Endothelial cell of umbilical vein (primary cell): ENCODE results near the gene CPO.

ENCODE experiments used
- EZH2 ChIP-seq: IDR thresholded peaks from 2 replicates; pipeline ENCODE4 v1.6.1; 2012; ENCODE audit warnings: borderline replicate concordance, low read depth, mild to moderate bottlenecking, moderate library complexity, low read length, inconsistent platforms; ENCODE audit not compliant: severe bottlenecking
- FOS ChIP-seq: IDR thresholded peaks from 2 replicates; pipeline ENCODE4 v1.6.1; 2011; ENCODE audit warnings: mild to moderate bottlenecking, low read length, moderate library complexity, borderline replicate concordance; ENCODE audit not compliant: insufficient read depth
- GATA2 ChIP-seq: IDR thresholded peaks from 2 replicates; pipeline ENCODE4 v1.7.0; 2011; ENCODE audit warnings: low read depth, mild to moderate bottlenecking, moderate library complexity, mixed read lengths, low read length; ENCODE audit not compliant: insufficient read length, insufficient read depth
- JUN ChIP-seq: IDR thresholded peaks from 2 replicates; pipeline ENCODE4 v1.6.1; 2011; ENCODE audit warnings: borderline replicate concordance, low read depth; ENCODE audit not compliant: insufficient read length, insufficient read depth
- MAX ChIP-seq: IDR thresholded peaks from 2 replicates; pipeline ENCODE4 v1.6.1; 2011; ENCODE audit not compliant: insufficient read depth, insufficient read length
- MYC ChIP-seq: IDR thresholded peaks from one replicate; pipeline ENCODE4 v1.6.1; 2011; ENCODE audit warnings: mild to moderate bottlenecking, low read depth, low read length
- POLR2A ChIP-seq: IDR thresholded peaks from 2 replicates; pipeline ENCODE4 v1.6.1; 2012; ENCODE audit warnings: low read depth, mild to moderate bottlenecking, control low read depth, low read length
- POLR2AphosphoS5 ChIP-seq: IDR thresholded peaks from 2 replicates; pipeline ENCODE4 v1.6.1; 2012; ENCODE audit warnings: low read depth, mild to moderate bottlenecking, control low read depth, low read length, moderate library complexity; ENCODE audit not compliant: insufficient read depth
- TF ChIP-seq, protein P1 (sequence below), 2 donors: IDR thresholded peaks; 1 replicate in 1 of 2; 2 replicates in 1 of 2; pipeline ENCODE4 v1.5.1; 2011; ENCODE audit warnings: low read length in 2 of 2, mild to moderate bottlenecking in 2 of 2, moderate library complexity in 2 of 2, control low read depth in 1 of 2, inconsistent platforms in 1 of 2, low read depth in 1 of 2; ENCODE audit not compliant: insufficient read depth in 1 of 2; ENCODE audit errors: extremely low read depth in 1 of 2

DNA sequence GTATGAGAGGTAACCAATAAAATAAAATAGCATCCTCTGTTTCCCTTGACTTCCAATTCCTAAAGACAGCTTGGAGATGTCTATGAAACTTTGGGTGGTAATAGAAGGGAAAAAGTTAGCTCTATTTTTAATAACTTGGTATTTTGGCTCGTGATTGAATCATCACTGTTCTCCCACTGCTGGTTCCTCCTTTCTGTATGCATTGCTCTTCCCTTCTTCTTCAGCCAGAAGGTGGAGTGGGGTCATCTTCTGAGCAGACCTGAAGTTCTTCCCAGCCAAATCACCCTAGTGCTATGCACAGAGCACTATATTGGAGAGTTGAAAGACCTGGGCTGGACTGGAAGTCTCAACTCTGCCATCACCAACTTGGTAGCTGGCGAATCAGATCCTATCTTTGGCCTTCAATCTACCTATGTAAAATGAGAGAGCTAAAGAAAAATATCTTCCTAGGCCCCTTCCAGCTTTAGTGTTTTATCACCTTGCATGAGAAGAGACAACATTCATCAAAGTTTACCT lies 54.1 kb downstream of the CPO start:
- TF ChIP-seq POLR2AphosphoS5 (no peak), POLR2A (no peak), EZH2 (no peak), JUN (no peak), GATA2 (no peak), MAX (no peak), MYC (no peak), FOS (no peak)
- TF ChIP-seq, protein P1, sequence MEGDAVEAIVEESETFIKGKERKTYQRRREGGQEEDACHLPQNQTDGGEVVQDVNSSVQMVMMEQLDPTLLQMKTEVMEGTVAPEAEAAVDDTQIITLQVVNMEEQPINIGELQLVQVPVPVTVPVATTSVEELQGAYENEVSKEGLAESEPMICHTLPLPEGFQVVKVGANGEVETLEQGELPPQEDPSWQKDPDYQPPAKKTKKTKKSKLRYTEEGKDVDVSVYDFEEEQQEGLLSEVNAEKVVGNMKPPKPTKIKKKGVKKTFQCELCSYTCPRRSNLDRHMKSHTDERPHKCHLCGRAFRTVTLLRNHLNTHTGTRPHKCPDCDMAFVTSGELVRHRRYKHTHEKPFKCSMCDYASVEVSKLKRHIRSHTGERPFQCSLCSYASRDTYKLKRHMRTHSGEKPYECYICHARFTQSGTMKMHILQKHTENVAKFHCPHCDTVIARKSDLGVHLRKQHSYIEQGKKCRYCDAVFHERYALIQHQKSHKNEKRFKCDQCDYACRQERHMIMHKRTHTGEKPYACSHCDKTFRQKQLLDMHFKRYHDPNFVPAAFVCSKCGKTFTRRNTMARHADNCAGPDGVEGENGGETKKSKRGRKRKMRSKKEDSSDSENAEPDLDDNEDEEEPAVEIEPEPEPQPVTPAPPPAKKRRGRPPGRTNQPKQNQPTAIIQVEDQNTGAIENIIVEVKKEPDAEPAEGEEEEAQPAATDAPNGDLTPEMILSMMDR (IDR thresholded peaks at IDR 0.05; ENCODE audit: extremely low read depth in 1 of 2, insufficient read depth in 1 of 2, low read depth in 1 of 2, low read length in 2 of 2), result no peak
